ENCODE data around the gene TM4SF5.

TM4SF5 gene, protein sequence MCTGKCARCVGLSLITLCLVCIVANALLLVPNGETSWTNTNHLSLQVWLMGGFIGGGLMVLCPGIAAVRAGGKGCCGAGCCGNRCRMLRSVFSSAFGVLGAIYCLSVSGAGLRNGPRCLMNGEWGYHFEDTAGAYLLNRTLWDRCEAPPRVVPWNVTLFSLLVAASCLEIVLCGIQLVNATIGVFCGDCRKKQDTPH

DNA sequence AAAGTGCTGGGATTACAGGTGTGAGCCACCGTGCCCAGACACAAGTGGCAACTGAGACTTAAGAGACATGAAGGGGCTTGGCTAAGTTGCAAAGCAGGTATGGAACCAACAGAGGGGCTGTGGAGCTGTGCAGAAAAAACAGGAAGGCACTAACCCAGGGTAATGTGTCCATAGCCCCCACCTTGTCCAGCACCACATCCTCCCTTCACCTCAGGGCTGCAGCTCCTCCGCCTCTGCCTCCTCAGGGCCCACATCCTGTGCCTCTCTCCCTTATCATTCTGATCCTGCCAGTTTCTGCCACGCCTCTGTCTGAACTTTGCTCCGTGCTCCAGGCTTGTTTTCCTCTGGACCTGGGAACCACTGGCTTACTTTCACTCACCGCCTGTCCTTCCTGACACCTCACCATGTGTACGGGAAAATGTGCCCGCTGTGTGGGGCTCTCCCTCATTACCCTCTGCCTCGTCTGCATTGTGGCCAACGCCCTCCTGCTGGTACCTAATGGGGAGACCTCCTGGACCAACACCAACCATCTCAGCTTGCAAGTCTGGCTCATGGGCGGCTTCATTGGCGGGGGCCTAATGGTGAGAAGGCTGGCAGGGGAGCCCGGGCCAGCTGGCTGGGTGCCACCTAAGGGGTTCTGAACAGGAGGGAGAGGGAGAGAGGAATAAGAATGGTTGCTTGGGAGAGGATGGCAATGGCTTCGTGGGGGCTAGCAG lies at the start of gene TM4SF5:
Gene TM4SF5 (plus strand): TSS at position 368 of the 716 bp plus-strand sequence. CDS start 37 bp downstream, at position 405.
- no peak for DNase-seq (ENCODE audit: low read depth in 3 of 3)

DNA sequence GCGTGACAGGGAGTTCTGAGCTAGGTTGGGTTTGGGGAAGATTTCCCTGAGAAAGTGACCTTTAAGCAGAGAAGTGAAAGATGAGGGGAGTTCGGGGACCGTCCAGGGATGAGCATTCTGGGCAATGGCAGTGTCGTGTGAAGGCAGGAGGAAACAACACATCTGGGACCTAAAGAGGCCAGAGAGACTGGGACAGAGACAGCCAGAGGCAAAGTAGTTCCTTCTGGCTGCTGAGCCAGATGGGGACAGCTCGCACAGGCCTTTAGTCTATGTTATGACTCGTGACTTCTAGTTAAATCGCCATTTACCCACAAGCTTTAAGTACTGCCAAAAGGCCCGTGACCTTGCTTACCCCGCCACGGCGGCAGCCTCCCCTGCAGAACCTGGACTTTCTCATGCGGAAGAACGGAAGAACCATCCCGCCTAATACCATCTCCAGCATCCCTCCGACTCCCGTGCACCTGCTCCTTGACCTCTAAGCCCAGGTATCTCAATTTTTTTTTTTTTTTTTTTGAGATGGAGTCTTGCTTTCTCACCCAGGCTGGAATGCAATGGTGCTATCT lies 48.9 kb upstream of the TM4SF5 start:
- no peak for DNase-seq (ENCODE audit: low read depth in 3 of 3)

DNA sequence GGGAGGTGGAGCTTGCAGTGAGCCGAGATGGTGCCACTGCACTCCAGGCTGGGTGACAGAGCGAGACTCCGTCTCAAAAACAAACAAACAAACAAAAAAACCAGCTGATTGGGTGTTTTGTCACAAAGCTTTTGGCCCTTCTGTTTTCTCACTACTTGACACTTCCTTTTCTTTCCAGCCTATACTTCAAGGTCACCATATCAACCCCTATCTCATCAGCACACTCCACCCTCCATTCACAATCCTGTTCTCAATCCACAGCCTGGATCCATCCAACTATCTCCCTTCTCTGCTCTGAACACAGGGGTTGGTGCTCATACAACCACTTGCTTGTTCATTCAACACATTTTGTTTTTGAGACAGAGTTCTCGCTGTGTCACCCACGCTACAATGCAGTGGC lies 47.0 kb upstream of the TM4SF5 start:
- no peak for DNase-seq (ENCODE audit: low read depth in 3 of 3)

DNA sequence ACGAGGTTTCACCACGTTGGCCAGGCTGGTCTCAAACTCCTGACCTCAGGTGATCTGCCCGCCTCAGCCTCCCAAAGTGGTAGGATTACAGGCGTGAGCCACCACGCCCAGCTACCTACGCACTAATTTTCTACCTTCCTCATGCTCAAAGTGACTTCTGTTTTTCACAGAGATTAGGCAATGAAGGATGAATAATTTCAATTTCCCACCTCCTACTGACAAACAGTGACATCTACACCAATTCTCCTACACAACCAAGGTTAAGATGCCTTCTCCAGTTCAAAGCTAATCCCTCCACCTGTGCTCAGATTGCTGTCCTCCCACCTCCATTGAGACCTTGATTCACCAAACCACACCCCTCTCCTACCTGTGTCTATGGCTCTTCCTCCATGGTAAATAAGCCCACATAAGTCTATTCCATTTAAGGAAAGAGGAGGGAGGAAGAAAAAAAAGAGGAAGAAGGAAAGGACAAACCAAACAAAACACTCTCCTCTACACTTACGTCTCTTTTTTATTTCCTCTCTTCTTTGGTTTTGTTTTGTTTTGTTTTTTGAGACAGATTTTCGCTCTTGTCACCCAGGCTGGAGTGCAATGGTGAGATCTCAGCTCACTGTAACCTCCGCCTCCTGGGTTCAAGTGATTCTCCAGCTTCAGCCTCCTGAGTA lies 45.9 kb upstream of the TM4SF5 start:
- DNase-seq (ENCODE audit: low read depth in 3 of 3) = no peak

DNA sequence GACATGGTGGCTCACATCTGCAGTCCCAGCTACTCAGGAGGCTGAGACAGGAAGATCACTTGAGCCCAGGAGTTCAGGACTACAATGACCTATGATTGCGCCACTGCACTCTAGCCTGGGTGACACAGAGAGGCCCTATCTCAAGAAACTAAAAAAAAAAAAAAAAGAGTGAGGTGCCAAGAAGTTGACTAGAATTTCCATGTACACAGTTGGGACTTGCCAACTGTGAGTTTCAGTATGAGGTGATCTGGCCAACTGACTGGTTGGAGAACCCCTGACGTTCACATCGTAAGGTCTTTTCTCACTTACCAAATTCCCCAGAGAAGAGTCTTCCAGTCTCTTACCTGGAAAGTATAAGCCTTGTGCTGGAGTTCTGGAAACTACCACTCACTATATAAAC lies 43.6 kb upstream of the TM4SF5 start:
- no peak for DNase-seq (ENCODE audit: low read depth in 3 of 3)

DNA sequence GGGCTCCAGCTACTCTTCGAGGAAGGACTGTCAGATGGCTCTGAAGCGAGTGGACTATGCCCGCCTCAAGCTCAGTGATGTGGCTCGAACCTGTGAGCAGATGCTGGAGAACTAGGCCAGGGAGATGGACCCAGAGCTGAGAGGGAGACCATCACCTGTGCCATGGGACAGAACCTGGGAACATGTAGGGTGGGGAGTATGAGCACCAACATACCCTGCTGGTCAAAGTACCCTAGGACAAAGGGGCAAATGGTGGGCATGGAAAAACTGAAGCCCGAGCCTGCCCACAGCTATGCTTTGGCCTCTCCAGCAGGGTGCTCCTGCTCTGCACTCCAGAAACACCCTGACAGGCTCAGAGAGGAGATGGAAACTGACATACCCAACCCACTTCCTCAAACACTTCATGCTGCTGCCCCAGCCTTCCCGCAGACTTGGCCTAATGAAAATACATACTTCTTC lies 38.6 kb upstream of the TM4SF5 start:
- DNase-seq (ENCODE audit: low read depth in 3 of 3) = no peak

DNA sequence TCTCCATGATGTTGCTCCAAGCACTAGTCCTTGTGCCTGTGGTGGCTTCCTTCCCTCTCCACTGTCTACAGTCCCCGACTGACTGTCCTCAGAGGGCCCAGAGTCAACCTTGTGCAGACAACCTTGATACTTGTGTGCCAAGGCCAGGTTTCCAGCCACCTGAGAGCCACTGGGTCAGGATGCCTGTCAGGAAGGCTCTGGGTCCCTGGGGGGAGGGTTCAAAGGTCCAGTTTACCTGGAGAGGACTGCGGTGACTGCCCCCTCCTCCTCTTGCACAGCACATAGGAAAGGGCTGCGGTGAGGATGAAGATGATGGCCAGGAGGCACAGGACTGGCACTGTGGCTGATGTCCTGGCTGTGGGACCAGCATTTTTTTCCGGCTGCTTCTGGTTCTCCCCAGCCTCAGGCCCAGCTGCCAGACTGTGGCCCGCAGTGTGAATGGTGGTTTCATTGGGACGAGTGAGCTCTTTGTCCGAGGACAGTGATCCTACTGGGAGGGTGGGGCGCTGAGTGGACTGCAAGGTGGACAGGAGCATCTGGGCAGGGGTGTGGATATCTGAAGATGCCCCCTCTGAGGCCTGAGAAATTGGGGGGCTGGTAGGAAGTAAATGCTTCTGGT lies 36.7 kb upstream of the TM4SF5 start:
- no peak for DNase-seq (ENCODE audit: low read depth in 3 of 3)

DNA sequence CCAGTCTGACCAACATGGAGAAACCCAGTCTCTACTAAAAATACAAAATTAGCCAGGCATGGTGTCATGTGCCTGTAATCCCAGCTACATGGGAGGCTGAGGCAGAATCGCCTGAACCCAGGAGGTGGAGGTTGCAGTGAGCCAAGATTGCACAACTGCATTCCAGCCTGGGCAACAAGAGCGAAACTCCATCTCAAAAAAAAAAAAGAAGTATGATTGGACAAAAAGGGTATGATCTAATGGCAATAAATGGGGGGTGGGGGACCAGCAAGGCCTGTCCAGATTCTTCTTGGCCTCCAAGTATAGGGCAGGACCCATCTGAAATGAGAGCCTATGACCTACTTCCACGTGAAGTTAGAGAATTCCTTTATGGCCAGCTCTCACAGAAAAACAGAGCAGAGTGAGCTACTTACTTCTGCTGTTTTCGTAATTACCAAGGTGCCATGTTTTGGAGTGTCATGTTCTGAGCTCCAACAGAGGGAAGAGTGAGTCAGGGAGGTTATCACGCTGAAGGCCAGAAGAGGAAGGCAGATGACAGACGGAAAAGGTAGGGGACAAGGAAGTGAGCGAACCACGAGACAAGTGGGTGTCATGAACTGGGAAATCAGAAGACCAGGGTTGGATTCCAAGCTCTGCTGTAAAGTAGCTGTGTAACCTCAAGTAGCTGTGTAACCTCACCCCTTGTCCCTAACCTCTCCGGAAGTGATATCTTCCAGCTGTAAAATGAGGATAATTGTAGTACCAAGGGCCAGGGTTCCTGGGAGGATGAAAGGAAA lies 35.6 kb upstream of the TM4SF5 start:
- DNase-seq (ENCODE audit: low read depth in 3 of 3) = no peak

DNA sequence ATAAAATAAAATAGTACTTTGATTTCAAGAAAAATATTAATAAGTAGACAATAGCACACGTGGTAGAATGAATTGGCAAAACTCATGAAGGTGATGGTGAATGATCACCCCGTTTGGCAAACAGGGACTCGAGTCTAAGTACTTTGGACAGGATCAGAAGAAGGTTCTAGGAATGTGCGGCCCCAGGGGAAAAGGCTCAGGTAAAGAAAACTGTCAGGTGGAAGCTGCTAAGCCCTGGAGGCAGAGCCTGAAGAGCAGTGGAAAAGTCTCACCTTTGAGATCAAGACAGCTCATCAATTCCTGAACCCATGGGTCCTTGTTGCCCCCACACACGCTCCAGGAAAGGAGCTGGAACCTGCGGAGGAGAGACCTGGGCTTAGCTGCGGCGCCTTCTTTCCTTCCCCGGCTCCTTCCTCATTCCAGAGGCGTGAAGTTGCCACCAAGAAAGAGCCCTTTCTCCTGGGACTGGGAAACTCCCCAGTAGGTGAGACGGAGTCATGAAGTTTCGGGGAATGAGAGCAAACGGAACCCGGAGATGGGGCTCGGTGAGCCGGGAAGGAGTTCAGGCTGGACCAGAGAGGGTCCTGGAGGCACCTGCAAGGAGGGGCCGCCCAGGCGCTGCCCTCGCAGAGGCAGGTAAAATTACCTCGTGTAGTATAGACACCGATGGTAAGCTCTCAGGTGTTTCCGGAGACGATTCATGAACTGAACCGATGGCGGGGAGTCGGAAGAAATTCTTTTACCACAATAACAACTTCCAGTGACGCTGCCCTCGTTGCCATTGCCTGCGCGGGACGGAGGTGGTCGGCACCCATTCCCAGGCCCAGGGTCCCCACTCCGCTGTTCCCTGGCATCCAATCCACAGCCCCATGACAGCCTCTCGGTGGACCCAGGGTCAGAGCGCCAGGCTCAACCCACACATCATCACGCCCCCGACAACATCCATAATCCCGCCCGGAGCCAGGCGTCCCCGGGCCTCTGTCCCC lies 33.3 kb upstream of the TM4SF5 start:
- DNase-seq (ENCODE audit: low read depth in 3 of 3) = no peak

DNA sequence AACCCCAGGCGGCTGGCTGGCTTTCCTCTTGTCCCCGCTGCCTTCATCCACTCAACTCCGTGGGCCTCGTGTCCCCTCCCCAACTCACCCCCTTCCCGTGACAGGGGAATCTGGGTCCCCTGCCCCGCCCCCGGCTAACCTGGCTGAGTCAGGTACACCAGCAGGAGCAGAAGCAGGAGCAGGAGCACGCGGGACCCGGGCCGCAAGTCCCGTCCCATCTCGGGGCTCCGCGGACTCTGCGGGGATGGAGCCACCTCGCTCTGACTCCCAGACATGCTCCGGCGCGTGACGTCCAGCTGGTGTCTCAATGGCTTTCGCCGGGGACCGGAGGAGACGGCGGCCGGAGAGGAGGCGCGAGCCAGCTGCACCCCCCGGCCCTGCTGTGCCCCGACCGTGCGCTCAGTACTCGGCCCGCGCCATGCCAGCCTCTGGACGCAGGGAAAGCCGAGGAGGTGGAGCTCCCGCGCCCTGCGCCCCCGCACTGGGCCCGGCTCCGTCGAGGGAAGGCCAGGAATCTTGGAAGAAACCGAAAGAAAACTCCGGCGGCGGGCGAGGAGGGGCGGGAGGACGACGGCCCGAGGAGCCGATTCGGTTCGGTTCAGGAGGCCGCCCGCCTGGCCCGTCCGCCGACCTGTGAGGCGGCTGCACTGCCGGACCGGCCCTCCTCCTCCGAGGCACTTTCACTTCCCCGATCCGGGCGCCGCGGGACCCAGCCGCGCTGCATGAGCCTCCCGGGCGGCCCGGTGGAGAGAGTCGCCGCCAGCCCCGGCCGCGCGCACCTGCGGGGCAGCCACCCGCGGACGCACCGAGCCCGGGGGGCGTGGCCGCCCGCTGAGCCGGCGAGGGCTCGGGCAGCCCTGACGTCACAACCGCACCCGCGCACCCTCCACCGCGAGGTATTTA lies 32.3 kb upstream of the TM4SF5 start, which contains the start of the genes CXCL16 and ZMYND15:
Gene CXCL16 (minus strand): TSS at position 807 of the 903 bp plus-strand sequence. CDS start 589 bp downstream, at position 218.
Gene ZMYND15 (plus strand): TSS at position 712 of the 903 bp plus-strand sequence. CDS start 716 bp downstream, outside the sequence.
- peak; percentile 18 to 48 (median 35) for DNase-seq (ENCODE audit: low read depth in 3 of 3)

DNA sequence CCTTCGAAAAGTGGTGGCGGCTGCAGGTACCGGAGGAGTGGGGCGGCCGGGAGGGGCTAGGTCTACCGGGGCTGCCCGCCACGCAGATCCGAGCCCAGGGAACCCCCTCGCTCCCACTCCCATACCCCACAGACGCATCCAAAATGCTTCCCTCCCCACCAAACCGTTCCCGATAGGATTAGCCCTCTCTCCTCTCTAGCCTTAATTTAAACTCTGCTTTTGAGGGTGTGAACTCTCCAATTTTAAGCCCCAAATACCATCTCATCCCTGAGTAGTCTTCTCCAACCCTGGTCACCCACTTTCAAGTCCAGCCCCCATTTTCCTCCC lies 31.7 kb upstream of the TM4SF5 start:
- no peak for DNase-seq (ENCODE audit: low read depth in 3 of 3)

DNA sequence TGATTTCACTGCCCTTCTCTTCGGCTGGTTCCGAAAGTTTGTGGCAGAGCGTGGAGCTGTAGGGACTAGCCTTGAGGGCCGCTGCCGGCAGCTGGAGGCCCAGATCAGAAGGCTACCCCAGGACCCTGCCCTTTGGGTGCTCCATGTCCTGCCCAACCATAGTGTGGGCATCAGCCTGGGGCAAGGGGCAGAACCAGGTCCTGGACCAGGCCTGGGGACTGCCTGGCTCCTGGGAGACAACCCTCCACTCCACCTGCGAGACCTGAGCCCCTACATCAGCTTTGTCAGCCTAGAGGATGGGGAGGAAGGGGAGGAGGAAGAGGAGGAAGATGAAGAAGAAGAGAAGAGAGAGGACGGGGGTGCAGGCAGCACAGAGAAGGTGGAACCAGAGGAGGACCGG lies 31.1 kb upstream of the TM4SF5 start:
- DNase-seq (ENCODE audit: low read depth in 3 of 3) = no peak

DNA sequence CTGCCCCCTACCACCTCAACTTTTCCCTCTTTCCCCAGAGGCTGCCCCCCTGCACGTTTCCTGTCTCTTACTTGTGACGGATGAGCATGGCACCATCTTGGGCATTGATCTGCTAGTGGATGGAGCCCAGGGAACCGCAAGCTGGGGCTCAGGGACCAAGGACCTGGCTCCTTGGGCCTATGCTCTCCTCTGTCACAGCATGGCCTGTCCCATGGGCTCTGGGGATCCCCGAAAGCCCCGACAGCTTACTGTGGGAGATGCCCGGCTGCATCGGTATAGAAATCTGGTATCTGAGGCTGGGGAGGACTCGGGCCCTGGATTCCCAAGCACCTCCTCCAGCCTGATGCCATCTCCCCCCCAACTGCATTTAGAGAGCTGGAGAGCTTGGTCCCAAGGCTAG lies 30.1 kb upstream of the TM4SF5 start:
- DNase-seq (ENCODE audit: low read depth in 3 of 3) = no peak

DNA sequence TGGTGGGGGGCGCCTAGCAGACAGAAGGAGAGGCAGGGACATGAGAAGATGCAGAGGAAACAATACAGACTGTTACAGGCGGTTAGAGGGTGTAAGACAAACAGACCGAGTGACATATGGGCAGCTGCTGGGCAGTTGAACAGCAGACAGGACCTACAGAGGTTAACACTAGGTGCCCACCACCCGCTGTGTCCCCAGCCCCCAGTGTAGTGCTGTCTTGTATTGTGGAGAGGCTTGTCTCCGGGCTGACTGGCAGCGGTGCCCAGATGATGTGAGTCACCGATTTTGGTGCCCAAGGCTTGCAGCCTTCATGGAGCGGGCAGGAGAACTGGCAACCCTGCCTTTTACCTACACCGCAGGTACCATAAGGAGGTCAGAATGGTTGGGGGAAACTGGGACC lies 29.6 kb upstream of the TM4SF5 start:
- no peak for DNase-seq (ENCODE audit: low read depth in 3 of 3)

DNA sequence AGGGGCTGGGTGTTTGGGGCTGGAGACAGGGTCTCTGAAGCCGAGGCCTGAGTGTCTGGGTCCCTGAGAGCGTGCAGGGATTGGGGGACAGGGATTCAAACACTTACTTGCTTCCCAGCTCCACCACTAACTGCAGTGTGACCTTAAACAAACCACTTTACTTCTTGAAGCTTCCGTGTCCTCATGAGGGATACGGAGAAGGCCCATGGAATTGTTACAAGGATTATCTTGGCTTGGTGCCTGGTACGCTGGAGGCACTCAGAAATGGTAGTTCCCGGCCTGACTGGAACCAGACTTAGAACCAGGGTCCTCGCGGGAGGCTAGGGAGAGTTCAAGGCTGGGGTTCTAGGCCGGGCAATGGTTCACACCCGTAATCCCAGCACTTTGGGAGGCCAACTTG lies 29.1 kb upstream of the TM4SF5 start:
- DNase-seq (ENCODE audit: low read depth in 3 of 3) = no peak

DNA sequence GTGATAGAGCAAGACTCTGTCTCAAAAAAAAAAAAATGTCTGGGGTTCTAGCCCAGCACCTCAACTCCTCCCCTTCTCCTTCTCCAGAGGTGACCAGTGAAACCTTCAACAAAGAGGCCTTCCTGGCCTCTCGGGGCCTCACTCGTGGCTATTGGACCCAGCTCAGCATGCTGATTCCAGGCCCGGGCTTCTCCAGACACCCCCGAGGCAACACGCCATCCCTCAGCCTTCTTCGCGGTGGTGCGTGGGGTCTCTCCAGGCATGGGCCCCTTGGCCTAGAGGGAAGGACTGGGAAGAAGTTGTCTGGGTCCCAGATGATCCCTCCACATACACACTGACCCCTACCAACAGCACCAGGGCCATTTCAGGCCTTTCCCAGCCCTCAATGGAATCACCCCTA lies 28.5 kb upstream of the TM4SF5 start:
- DNase-seq (ENCODE audit: low read depth in 3 of 3) = no peak

DNA sequence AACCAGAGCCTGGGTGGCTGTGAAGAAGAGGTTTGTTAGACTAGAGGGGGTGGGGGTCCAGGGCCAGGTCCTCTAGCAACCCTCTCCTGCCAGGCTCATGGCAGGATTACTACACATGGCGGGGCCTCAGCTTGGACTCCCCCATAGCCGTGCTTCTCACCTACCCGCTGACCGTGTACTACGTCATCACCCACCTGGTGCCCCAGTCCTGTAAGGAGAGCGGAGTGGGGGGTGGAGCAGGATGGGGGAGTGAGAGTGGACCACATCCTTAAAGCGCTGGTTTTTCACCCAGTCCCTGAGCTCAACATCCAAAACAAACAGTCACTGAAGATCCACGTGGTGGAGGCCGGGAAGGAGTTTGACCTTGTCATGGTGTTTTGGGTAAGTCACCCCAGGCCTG lies 27.8 kb upstream of the TM4SF5 start:
- DNase-seq (ENCODE audit: low read depth in 3 of 3) = no peak

DNA sequence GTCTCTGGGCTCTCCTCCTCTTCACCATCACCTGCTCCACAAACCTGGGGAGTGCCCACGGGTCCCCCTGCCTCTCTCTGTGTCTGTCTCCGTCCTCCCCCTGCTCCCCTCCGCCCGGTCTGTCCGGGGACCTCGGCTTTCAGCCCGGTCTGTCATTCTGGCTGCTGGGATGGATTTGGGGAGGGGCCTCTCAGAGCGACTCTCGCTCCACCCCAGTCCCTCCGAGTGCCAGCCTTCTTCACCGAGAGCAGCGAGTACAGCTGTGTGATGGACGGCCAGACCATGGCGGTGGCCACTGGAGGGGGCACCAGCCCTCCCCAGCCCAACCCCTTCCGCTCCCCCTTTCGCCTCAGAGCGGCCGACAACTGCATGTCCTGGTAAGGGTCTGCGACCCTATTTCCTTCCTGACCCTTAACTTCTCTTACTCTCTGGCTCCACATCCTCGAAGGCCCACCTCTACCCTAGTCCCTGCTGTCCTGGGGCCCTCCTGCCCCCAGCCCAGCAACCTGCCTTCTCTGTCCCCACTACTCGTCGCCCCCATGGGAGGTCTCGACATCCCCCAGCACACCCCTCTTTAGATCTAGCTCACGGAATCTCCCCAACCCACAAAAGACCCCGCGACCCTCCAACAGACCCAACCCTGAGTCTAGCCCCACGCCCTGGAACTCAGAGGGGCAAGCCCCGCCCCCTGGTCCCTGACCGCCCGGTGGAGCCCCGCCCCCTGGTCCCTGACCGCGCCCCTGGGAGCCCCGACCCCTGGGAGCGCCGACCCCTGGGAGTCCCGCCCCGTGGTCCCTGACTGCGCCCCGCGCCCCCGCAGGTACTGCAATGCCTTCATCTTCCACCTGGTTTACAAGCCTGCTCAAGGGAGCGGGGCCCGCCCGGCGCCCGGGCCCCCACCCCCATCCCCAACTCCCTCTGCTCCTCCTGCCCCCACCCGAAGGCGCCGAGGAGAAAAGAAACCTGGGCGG lies 26.4 kb upstream of the TM4SF5 start:
- no peak for DNase-seq (ENCODE audit: low read depth in 3 of 3)

All from stimulated activated CD4-positive, alpha-beta T cell treated with anti-CD3 and anti-CD28 coated beads, TNF-alpha, amount 100 ng/mL, for 4 hours (primary cell).